Measurements from ENCODE around the gene GIT2.

- TF ChIP-seq POLR2A (IDR thresholded peaks at IDR 0.05; ENCODE audit: low read length) (no peak), GATA1 (IDR thresholded peaks at IDR 0.05; ENCODE audit: low read depth, low read length) (no peak)
These were observed 42.5 kb downstream of the GIT2 start for GRCh38 chr12:109953656-109954055.

Measured in erythroblast (primary cell).